GM23248 (cell line): ENCODE results near the gene TRPC4.

ENCODE experiments used
- EZH2 ChIP-seq: fragments of 200-600 bp; sonication (generic); IDR thresholded peaks from 2 replicates; pipeline ENCODE4 v1.6.1; 2018; ENCODE audit warnings: antibody characterized with exemption, mild to moderate bottlenecking; ENCODE audit not compliant: insufficient read depth, poor library complexity, severe bottlenecking
- EZH2phosphoT487 ChIP-seq: fragments of 200-600 bp; sonication (generic); IDR thresholded peaks from 2 replicates; pipeline ENCODE4 v1.6.1; 2018; ENCODE audit warnings: antibody characterized with exemption, moderate library complexity, mild to moderate bottlenecking, low read depth; ENCODE audit not compliant: insufficient read depth

DNA sequence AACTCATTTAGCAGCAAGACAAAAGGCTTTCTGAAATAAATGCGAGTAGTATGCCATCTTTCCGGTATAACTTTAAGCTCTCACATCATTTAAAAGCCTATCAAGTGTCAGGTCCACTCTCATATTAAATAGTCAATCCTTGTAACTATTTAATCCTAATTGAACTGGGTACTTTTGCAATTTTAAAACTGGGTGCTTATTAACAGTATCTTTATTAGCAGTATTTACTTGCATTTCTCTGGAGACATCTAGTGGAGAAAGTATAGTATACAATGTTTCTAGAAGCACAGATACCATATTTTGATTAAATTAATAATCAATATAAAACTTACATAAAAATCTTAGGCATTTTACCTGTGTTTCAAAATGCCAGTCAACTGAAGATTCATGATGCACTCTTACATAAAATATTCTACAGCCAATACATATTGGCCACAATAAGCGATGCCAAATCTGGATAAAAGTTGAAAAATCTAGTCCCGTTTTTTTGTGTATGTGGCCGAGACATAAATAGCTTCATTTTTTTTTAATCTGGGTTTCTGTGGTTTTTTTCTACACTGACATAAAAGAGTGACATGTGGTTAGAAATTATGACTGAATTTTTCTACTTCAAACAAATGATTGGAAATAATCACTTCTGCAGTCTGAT, 266.7 kb downstream of the TRPC4 start:
- no peak for TF ChIP-seq EZH2
- no peak for TF ChIP-seq EZH2phosphoT487
